Hepatocyte (in vitro differentiated cells): ENCODE measurements around the gene PMM1.

ENCODE experiments used
- CTCF ChIP-seq: fragments of 200-600 bp; sonication (generic); IDR thresholded peaks from 2 replicates; pipeline ENCODE4 v1.5.1; 2016; ENCODE audit warnings: antibody characterized with exemption, mild to moderate bottlenecking; ENCODE audit not compliant: poor library complexity
- EZH2 ChIP-seq: fragments of 200-600 bp; sonication (generic); IDR thresholded peaks from 2 replicates; pipeline ENCODE4 v1.6.1; 2016; ENCODE audit warnings: antibody characterized with exemption, mild to moderate bottlenecking, borderline replicate concordance

- TF ChIP-seq CTCF (no peak), EZH2 (no peak)
Measured at GRCh38 chr22:41571786-41572185, 17.9 kb downstream of the PMM1 start.
